Measurements from ENCODE around the gene GLIS1. TPM values are rescaled to one million over a fixed set of nuclear protein-coding genes. Genes with fewer than 3 reads are reported as not detected.
A peak's percentile ranks its signal among the peaks of the same experiment; 100 is the strongest.

GLIS1 gene
- total RNA-seq, 4 donors from 2014 or later = not detected

DNA sequence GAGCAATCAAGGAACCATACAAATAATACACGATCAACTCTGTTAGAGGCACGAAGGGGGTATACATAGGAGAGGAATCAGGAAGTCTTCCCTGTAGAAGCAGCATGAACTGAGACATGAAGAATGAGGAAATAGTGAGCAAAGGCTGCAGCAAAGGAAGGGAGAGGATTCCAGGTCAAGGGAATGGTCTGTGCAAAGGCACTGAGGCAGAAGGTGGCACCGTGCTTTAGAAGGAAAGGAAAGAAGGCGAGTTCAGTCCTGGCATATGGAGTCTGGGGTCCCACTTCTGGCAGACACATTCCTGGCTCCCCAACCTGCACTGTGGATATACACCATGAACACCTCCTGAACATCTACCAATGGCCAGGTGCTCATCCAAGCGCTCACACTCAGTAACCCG lies 56.1 kb downstream of the GLIS1 start:
- DNase-seq (no peak), ATAC-seq (no peak)
- Histone ChIP-seq H3K27me3 (peaks cover 12 to 28% (median 23%) of the 10 kb centered on the region in 3 donors), H3K27ac (no peak overlapping the region), H3K36me3 (no peaks in the 10 kb centered on the region), H3K9me3 (no peaks in the 10 kb centered on the region), H3K4me3 (no peak overlapping the region), H3K4me1 (no peaks in the 10 kb centered on the region)
- in situ Hi-C loops (cut with MboI; ENCODE audit: low sequenced_read_pairs in 4 of 4) = loop anchor here in 2 of 4 donors (10.0 to 25.0 kb wide), 2 partner anchors 196 to 198 kb away; no protein-coding TSS in a partner anchor
- TF ChIP-seq CTCF (IDR thresholded peaks at IDR 0.05 in 4 of 5, conservative IDR thresholded peaks at IDR 0.05 in 1 of 5) (no peak), POLR2A (IDR thresholded peaks at IDR 0.05) (no peak)
- intact Hi-C loops (cut with DNase I; ENCODE audit: low total_unique reads) = loop anchor here (1.0 kb wide), 1 partner anchor 198 kb away; no protein-coding TSS in a partner anchor

DNA sequence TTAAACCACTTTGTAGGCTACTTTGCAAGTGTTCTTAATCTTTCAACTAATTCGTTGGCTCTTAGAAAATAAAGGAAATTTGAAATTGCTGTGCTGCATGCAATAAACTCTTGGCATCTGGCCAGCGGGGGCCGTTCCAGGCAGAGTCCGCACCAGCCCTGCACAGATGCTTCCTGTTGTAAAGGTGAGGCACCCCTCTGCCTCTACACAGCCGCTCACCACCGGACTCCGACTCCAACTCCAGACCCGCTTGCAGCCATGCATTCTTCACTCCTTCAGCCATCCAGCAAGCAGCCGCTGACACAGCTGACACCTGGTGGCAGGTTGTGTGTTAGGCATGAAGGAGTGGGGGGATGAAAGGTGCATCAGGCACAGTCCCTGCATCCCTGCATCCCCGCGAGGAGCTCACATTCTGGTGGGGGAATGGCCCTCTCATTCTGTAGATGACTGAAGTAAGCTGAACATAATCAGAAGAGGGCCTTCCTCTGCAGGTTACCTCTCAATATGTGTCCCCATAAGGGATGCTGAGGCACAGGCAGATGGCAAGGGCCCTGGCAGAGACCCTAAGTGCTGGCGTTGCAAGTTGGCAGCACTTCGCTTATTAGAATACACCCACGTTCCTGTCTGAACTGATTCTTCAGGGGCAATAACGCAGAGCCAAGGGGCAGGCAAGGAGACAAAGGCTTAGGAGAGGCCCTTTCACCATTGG lies 56.8 kb downstream of the GLIS1 start:
- Histone ChIP-seq H3K4me3 (no peak overlapping the region), H3K4me1 (no peaks in the 10 kb centered on the region), H3K27me3 (peaks cover 12 to 23% (median 17%) of the 10 kb centered on the region in 3 donors), H3K36me3 (no peaks in the 10 kb centered on the region), H3K9me3 (no peaks in the 10 kb centered on the region), H3K27ac (no peak overlapping the region)
- TF ChIP-seq CTCF (IDR thresholded peaks at IDR 0.05 in 4 of 5, conservative IDR thresholded peaks at IDR 0.05 in 1 of 5) (peak; percentile 39 to 60 (median 48)), POLR2A (IDR thresholded peaks at IDR 0.05) (no peak)
- intact Hi-C loops (cut with DNase I; ENCODE audit: low total_unique reads) (loop anchor here (1.0 kb wide), 1 partner anchor 197 kb away; no protein-coding TSS in a partner anchor), in situ Hi-C loops (cut with MboI; ENCODE audit: low sequenced_read_pairs in 4 of 4) (loop anchor here in 2 of 4 donors (10.0 to 25.0 kb wide), 2 partner anchors 195 to 197 kb away; no protein-coding TSS in a partner anchor)
- ATAC-seq = peak in 1 of 2 donors; percentile 55
- peak in 1 of 2 donors; percentile 25 for DNase-seq

DNA sequence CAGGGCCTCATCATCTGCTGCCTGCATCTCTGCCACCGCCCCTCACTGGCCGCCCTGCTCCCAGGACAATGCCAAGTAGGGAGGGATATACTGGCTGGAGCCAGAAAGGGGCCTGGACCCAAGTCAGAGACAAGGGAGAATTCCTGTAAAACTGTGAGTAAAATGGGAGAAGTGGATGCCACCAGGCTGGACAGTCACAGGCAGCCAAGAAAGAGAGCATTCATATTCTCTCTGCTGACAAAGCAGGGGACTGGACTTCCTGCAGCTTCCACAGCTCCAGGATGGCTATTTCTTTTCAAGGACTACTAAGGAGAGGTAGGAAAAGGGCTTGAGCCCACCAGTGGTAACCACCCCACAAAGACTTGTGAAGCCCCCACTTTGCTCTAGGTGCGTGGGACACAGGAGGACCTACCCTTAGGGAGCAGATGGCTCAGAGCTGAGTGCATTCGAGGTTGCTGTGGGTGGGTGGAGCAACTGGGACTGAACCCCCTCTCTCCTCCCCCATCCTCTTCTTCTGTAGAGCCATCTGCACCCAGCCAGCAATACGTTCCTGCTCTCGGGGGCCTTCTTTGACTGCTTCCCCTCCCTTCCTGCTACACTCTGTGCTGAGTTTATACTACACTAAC lies 57.5 kb downstream of the GLIS1 start:
- TF ChIP-seq POLR2A (IDR thresholded peaks at IDR 0.05) (no peak), CTCF (IDR thresholded peaks at IDR 0.05 in 4 of 5, conservative IDR thresholded peaks at IDR 0.05 in 1 of 5) (no peak)
- in situ Hi-C loops (cut with MboI; ENCODE audit: low sequenced_read_pairs in 4 of 4) = loop anchor here in 2 of 4 donors (10.0 to 25.0 kb wide), 2 partner anchors 194 to 197 kb away; no protein-coding TSS in a partner anchor
- DNase-seq (no peak), ATAC-seq (no peak)
- intact Hi-C loops (cut with DNase I; ENCODE audit: low total_unique reads) = no loop called here
- Histone ChIP-seq H3K4me1 (no peaks in the 10 kb centered on the region), H3K27me3 (peaks cover 5 to 16% (median 13%) of the 10 kb centered on the region in 3 donors), H3K36me3 (no peaks in the 10 kb centered on the region), H3K9me3 (no peaks in the 10 kb centered on the region), H3K4me3 (no peak overlapping the region), H3K27ac (no peak overlapping the region)

GRCh38 chr1:53680868-53681267 lies 58.1 kb downstream of the GLIS1 start:
- ATAC-seq (no peak), DNase-seq (no peak)
- Histone ChIP-seq H3K27me3 (peaks cover 0 to 13% (median 10%) of the 10 kb centered on the region in 3 donors), H3K4me3 (no peak overlapping the region), H3K9me3 (no peaks in the 10 kb centered on the region), H3K27ac (no peak overlapping the region), H3K4me1 (no peaks in the 10 kb centered on the region), H3K36me3 (no peaks in the 10 kb centered on the region)
- TF ChIP-seq CTCF (IDR thresholded peaks at IDR 0.05 in 4 of 5, conservative IDR thresholded peaks at IDR 0.05 in 1 of 5) = no peak
- no peak for TF ChIP-seq POLR2A (IDR thresholded peaks at IDR 0.05)
- in situ Hi-C loops (cut with MboI; ENCODE audit: low sequenced_read_pairs in 4 of 4) (loop anchor here in 2 of 4 donors (10.0 to 25.0 kb wide), 2 partner anchors 194 to 196 kb away; no protein-coding TSS in a partner anchor), intact Hi-C loops (cut with DNase I; ENCODE audit: low total_unique reads) (no loop called here)
